HG02588 (cell line): ENCODE data around the gene EGFLAM.
A peak's percentile ranks its signal among the peaks of the same experiment; 100 is the strongest.

Source experiments
- ATAC-seq: cut with Tn5 transposase; IDR thresholded peaks from one replicate; pipeline ENCODE4 v1.9.1; 2021; ENCODE audit warnings: mild to moderate bottlenecking, moderate library complexity; ENCODE audit not compliant: unreplicated experiment

Gene EGFLAM

DNA sequence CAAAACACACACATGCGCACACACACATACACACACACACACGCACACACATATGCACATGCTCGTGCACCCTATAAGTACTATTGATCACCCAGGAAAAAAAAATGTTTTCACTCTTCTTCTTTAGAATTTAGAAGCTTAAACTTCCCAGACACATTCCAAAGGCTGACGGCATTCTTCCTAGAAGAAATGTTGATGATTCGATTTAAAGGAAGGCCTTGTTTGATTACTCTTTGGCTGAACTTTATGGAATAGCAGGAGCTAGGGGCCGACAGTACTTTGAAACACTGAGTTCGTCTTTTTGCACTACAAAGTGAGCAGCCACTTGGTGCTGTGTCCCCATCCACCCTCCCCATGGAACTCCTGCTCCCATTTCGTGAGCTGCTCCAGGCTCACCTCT is 113.2 kb downstream of the EGFLAM start:
- ATAC-seq: no peak

DNA sequence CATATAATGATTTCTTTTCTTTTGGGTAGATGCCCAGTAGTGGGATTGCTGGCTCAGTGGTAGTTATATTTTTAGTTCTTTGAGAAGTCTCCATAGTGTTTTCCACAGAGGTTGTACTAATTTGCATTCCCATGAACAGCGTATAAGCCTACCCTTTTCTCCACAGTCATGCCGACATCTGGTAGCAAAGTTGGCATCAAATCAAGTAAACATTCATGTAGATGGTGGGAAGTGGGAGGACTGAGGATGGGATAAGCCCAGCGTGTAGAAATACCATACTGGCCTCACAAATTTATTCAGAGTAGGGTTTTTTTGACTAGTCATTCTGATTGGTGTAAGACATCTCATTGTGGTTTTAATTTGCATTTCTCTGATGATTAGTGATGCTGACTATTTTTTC is 115.4 kb downstream of the EGFLAM start:
- ATAC-seq: no peak

DNA sequence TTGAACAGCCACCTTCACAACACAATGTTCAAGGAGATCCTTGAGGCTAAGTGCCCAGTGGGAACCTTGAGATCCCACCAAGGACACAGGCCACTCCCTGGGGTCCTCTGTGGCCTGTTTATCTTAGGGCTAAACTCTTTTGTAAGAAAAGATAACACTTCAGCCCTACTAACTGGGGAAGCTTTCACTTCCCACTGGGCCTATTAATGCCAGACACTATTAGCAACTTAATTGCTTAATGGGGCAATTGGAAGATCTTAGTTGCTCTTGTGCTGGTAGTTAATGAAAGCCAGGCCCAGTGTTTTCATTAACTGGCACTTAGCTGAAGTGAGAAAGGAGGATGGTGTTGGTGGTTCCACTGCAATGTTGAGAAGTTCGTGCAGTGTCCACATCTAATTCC is 117.1 kb downstream of the EGFLAM start:
- ATAC-seq: no peak

DNA sequence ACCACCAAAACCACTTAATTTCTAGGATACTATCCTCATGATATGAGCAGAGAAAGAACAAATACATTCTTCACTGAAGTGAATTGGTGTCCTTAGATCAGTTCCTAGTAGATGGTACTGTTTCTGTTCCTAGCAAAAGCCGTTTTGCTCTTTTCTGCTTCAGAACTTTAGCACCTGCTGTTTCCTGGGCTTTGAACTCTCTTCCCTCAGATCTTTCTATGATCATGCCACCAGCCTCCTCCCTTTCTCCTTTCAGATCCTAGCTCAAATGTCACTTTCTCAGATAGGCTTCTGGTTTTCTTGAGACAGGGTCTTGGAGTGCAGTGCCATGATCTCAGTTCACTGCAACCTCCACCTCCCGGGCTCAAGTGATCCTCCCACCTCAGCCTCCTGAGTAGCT is 118.0 kb downstream of the EGFLAM start:
- no peak for ATAC-seq

DNA sequence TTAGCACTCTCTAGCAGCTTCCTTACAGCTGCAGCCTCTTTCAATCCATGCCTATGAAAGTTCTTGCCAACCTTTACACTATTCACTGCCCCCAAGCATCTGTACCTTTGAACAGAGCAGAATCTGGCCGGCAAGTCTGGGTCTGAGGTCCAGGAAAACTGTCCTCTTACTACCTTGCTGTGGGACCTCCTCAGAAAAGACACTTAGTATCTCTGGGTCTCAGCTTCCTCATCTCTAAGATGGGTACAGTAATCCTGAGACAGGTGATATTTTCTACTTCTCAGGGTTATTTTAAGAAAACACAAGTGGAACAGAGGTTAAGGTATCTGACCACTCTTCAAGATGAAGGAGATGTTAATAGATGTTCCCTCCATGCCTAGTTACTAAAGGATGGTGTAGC is 120.2 kb downstream of the EGFLAM start:
- ATAC-seq: no peak

DNA sequence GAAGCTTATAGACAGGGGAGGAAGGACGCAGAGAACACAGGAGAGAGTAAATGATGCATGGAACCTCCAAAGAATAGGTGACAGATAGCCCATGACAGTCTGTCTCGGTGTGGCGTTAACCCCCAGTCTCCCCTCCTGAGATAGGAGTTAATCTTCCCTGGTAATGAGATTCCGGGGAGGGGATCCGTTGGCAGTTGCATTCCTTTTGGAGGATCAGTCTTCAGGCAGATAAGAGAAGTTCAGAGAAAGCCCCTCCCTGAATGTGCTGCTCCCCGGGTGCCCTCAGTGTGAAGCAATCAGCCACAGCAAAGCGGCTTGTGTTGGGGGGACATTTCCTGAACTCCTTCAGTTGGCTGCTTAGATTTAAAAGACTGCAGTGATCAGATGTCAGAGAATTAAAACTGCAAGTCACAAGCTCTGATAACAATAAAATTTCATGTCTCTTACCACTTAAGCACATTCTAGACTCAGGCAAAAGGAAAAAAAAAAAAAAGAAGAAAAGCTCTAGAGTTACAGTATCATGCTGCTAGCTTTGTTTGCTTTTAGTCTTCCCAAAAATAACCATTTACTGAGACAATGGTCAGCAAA is 121.1 kb downstream of the EGFLAM start:
- no peak for ATAC-seq

DNA sequence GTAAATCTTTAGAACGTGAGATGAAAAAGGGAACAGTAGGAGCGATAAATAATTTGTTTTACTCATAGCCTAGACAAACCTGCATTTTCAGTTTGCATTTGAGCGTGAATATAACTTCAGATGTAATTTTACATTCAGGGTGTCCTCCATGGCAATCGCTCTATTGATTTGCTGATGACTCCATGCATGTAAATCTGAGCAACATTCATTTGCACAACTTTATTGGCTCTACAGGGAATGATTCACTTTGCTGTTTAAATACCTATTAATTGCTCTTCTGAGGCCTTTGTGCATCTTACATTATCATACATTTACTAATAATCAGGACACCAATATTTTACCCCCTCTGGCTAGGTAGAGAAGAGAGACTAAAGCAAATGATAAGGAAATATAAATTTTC is 122.2 kb downstream of the EGFLAM start:
- no peak for ATAC-seq

DNA sequence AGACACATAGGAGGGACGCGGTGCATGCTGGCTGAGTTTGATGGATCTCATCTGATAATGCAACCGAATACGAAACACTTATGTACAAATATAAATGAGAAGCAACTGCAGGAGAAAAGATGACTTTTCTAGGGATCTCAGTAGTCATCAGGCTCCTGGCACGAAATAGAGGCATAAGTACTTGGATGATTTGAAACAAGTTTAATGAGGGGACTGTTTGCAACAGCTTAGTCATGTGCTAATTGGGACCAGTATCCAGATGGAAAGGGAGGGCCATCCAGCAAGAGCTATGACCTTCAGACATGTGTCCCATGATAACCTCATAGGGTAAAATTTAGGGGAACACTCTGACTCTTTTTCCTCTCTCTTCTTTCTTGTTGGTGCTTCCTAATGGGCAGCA is 123.0 kb downstream of the EGFLAM start:
- no peak for ATAC-seq

DNA sequence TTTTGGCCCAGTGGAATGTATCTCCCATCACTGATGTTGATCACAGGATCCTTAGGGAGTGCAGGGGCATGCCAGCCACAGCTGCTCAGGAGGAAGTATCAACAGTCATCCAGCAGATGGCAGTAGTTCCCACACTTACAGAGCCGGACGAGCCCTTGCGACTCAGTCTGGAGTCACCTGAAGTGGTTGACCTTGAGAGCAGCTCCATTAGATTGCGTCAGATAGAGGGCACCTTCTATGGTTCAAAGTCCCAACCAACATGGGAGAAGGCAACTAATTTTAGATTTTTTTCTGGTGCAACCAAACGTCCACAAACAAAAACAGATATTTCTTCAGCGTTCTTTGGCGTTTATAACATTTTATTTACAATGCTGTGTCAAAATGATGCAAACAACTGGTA is 124.5 kb downstream of the EGFLAM start:
- ATAC-seq: peak; percentile 96

DNA sequence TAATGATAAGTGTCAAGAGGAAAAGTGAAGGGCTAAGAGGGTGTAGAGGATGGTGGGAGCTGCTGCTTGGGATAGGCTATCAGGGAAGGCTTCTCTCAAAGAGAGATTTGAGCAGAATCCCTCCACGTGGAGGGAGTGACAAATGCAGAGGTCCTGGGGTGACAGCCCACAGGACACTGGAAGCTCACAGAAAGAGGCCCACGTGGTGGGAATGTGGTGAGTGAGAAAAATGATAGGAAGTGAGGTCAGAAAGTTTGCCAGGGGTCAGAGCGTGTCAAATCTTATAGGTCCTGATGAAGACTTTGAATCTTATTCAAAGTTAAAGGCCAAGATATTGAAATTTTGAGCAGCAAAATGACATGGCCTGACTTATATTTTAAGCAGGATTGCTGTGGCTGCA is 125.3 kb downstream of the EGFLAM start:
- no peak for ATAC-seq

DNA sequence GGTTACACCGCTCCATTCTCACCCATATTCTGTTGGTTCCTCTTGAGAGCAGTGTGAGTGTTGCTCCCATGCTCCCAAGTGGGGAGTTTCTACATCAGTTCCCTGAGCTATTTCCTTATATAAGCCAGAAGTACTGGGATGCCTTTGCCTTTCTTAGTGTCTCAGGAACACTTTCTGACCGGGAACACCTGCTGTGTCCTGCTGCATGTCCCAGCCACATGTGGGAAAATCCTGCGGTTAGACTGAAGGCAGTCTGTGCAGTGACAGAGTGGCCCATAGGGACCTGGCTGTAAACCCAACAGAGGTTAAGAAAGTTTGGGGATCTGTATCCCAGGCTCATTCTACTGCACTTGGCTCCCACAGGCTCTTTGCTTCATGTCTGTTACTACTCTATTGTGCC is 126.0 kb downstream of the EGFLAM start:
- ATAC-seq: no peak

DNA sequence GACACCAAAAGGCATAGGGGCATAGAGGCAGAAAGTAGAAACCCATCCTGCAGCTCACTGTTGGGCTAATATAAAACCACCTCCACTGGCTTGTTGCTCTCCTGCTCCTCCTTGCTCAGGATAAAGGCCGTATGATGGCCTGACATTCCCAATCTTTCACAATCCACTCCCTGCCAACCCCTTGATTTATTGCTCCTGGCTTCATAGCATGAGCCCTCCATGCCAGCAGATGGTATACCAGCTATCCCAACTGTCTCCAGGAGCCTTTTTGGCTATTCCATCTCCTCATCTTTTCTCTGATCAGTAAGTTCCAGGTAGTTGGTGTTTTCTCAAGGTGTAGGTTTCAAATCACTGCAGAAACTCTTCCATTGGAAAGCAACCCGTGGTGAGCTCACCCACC is 128.8 kb downstream of the EGFLAM start:
- ATAC-seq: no peak

DNA sequence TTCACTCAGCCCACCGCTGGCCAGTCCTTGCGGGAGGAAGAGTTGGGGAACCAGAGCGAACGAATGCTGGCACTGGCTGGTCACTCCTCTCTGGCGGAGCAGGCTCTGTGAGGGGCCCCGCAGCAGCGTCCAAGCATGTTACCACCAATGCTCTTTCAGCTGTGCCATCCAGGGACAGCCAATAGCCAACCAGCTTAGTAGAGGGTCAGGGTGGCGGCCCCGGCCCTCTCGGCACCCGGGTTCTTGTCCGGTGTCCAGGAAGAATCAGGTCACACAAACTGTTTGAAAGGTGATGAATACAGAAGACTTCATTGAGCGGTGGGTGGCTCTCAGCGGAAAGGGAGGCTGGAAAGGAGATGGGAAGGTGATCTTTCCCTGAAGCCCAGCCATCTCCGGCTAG is 135.3 kb downstream of the EGFLAM start:
- no peak for ATAC-seq

DNA sequence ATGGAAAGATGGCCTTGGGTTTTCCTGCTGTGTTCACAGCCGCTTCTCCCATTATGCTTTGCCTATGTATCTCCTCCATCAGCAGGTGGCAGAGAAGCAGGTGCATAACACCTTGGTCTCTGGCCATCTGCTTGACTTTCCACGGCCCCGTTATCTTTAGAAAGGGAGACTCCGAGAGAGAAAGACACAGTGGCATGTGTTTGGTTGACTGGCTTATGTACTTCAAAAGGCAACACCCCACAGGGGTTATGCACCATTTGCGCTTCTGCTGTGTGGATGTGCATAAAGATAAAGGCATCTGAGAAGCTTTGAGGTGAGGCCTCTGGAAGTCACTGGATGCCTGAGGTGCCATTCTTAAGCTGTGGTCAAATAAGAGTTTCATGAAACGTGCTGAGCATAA is 138.4 kb downstream of the EGFLAM start:
- no peak for ATAC-seq

DNA sequence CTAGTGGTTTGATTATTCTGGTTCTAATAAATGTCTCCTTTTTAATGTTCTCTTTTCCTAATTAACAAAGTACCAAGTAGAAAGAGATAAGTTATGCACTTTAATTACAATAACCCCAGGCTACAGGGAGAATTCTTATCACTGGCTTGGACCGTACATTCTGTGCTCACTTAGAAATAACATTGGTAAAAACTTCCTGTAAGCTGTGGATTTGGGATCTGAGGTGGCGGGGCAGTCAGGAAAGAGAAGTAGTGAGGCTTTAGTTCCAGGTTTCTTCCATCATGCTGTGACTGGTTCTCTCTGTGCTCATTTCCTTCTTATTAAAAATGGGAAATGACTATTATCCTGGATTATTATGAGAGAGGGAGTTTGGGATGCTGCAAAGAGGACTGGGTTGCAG is 142.0 kb downstream of the EGFLAM start:
- no peak for ATAC-seq

DNA sequence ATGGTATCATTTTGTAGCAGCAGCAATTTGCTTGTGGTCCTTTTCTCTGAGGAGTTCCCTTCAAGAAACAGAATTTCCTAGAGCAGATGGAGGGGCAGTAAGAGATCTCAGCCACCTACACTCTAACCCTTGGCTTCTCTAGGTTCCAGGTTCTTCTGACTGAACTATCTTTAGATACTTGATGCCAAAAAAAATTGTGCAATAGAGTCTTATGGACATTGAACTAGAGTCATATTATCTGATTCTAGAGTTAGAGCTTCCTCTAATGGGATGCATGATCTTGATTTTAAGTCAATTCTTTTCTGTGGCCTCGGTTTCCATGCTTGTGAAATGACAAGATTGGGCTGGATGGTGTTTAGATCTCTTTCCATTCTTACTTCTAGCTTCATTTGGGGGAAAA is 142.8 kb downstream of the EGFLAM start:
- ATAC-seq: no peak

DNA sequence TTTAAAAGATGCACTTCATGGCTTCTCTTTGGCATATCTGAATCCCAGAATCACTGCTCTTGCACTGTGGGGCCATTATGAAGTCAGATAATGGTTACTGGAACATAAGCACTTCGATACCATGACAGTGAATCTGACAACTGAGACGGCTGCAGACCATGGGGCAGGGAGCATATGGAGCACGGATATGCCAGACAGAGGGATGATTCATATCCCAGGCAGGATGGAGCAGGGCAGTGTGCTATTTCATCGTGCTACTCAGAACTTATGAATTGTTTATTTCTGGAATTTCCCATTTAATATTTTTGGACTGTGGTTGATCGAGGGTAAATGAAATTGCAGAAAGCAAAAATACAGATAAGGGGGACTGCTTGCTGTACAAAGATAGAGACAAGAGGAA is 145.0 kb downstream of the EGFLAM start:
- ATAC-seq: no peak

DNA sequence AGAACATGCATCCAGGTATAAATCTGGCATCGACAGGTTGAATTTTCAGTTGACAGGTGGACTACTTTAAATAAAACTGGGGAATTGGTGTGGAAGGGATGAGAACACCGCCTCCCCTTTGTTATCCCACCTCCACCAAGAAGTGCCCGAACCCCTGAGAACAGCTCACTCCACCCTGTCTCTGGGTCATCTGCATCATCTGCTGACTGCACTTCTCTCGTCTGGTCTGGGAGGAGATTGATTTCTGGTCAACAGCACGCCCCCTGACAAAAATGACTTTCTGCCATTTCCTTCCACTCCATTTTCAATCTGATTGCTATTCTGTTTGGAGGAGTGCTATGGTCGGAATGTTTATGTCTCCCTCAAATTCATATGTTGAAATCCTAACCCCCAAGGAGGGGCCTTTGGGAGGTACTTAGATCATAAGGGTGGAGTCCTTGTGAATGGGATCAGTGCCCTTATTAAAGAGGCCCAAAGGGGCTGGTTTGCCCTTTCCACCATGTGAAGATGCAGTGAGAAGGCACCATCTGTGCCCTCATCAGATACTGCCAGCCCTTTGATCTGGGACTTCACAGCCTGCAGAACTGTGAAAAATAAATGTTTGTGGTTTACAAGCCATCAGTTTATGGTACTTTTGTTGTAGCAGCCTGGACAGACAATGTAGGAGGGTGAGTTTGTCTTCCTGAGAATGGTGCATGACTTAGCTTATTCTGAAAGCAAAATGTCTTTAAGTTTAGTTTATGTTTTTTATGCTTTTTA is 145.7 kb downstream of the EGFLAM start:
- no peak for ATAC-seq

DNA sequence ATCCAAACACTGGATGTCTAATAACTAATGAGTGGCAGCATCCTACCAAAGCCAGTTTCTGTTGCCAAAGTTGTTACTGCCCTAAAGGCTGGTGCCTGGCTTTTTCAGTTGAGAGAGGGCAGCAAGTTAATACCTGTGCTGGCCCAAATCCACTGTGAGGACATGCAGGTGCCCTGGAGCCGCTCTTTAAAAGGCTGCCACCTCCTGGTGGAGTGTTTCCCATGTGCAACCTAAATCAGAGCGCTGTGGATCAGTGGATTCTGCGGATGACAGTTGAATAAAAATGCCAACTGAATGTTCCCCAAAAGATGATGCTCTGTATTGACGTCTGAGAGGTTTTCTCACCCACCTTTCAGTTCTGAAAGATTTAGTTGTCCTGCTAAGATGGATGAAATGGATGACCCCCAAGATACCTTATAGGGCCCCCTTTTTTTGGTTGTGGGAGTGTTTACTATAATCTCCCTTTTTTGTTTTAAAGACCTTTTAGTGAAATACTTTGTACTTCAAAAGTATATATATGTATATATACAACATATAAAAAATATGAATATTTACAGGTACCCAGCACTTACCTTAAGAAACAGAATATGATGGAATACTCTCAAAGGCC is 146.4 kb downstream of the EGFLAM start:
- ATAC-seq: no peak

DNA sequence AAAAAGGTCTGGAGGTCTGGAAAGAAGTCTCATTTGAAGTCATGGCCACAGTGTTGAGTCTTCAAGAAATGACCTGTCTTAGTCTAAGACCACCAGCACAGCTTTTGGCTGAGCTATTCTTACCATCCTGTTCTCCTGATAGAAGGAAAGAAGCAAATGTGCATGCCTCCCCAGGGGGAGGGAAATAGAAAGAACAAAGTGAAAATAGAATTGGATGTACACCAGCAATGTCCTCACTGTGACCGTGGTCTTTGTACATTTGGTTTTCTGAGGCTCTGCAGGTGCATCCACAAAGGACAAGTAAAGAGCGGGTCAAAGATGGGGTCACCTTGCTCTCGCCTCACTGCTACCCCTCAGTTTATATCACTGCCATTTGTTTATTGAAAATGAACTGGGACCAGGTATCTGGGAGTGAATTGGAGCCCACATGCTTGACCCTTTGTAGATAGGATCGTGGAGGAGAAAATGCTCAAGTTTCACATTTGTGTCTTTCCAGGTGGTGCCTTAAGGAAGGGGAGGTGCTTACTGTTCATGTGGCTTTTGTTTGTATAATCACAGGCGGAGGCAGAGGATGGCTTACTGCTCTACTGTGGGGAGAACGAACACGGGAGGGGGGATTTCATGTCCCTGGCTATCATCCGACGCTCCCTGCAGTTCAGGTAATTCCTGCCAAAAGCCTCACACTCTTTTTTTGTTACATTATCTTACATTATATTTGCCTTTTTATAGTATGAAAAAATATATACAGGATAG is 150.3 kb downstream of the EGFLAM start:
- no peak for ATAC-seq

DNA sequence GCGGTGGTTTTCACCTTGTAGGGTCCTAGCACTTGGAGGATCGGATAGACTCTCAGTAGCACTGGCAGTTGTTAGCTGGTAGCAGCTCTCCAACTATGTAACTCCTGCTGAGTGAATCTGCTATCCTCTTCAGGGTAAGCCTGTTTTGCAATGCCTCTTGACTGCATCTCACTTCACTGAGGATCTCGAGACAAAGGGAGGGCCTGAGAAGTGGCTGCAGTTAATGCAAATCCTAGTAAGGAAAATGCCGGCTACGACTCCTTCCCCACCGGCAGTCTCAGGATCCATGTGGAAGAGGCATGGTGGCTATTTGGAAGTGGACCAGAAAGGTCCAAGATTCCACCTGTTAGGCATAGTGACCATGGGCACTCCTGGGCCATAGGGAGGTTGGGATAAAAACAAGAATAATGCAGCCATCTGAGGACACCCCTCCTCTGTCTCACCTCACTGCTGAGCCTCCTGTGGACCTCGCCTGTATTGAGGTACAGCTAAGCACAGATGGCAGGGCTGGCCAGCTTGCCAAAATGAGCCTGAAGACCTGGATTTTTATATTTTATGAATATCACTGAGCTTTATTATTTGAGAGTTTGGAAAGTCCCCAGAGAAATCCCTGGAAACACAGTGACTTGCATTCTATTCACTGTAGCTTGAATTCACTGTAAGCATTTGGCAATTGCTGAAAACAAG is 152.1 kb downstream of the EGFLAM start:
- no peak for ATAC-seq
